GM12878 (cell line): ENCODE results near the gene CTNNA3. TPM values are rescaled to one million over a fixed set of nuclear protein-coding genes. Genes with fewer than 3 reads are reported as not detected.

Source experiments
- ATAC-seq: fragments of 200-7000 bp; cut with Tn5 transposase; 3 replicates; pipeline ENCODE4 v1.9.1; 2020; ENCODE audit warnings: mild to moderate bottlenecking, moderate library complexity
- BruUV-seq: library from RNA; stranded (reverse); fragments of 400-500 nt; replicated peaks from 2 replicates; lab custom pipeline; 2021; lab: Mats Ljungman, UMichigan
- CTCF ChIA-PET: fragments of 300-600 bp; sonication (Branson Sonifier 250); formaldehyde crosslinking; extraction: SDS; loops from one replicate; lab custom pipeline; 2021; ENCODE audit warnings: inconsistent platforms; lab: Yijun Ruan, JAX
- POLR2A ChIA-PET: fragments of 350-600 bp; formaldehyde crosslinking; extraction: SDS; loops from one replicate; lab custom pipeline; 2021; ENCODE audit warnings: inconsistent platforms; lab: Charles Lee
- RAD21 ChIA-PET: fragments of 300-600 bp; sonication (Branson Sonifier 250); formaldehyde crosslinking; loops from one replicate; lab custom pipeline; 2023; ENCODE audit warnings: antibody characterized with exemption; ENCODE audit not compliant: unreplicated experiment; lab: Charles Lee
- SMC1A ChIA-PET: fragments of 300-600 bp; sonication (Branson Sonifier 250); formaldehyde crosslinking; loops from one replicate; lab custom pipeline; 2023; ENCODE audit not compliant: unreplicated experiment, uncharacterized antibody; lab: Charles Lee
- DNase-seq: peaks from one replicate; pipeline ENCODE4 v3.0.0-alpha.2; 2011; ENCODE audit warnings: low read depth, low spot score
- FAIRE-seq: peaks from 3 replicates; lab custom pipeline; 2011; peaks lifted over from hg19 to GRCh38; lab: Jason Lieb, UNC
- H2AFZ ChIP-seq: 2 replicates; pipeline ENCODE4 v1.6.0; 2011; ENCODE audit warnings: low read depth, low read length, control low read depth; ENCODE audit not compliant: control insufficient read depth
- H3K27ac ChIP-seq: 2 replicates; pipeline ENCODE4 v1.5.1; 2011; ENCODE audit warnings: control low read depth; ENCODE audit not compliant: control insufficient read depth, insufficient read depth
- H3K27me3 ChIP-seq, 2 experiments: replicated peaks in 1 of 2; 2 replicates each; pipeline versions ENCODE4 v1.6.0 to v1.6.1; 2011; ENCODE audit warnings: low read length in 1 of 2; ENCODE audit not compliant: control insufficient read depth in 2 of 2, insufficient read depth in 2 of 2
- H3K36me3 ChIP-seq, 2 experiments: 2 replicates each; pipeline ENCODE4 v1.5.1; 2011; ENCODE audit warnings: low read length in 1 of 2; ENCODE audit not compliant: control insufficient read depth in 2 of 2, insufficient read depth in 2 of 2
- H3K4me1 ChIP-seq: 2 replicates; pipeline ENCODE4 v1.6.1; 2011; ENCODE audit warnings: mild to moderate bottlenecking, low read length, moderate library complexity, mixed read lengths; ENCODE audit not compliant: control insufficient read depth, insufficient read depth
- H3K4me2 ChIP-seq: 2 replicates; pipeline ENCODE4 v1.6.0; 2011; ENCODE audit warnings: control low read depth; ENCODE audit not compliant: control insufficient read depth, insufficient read depth
- H3K4me3 ChIP-seq: fragments of 200-600 bp; sonication (generic); 2 replicates; pipeline ENCODE4 v1.5.1; 2016
- H3K79me2 ChIP-seq: 2 replicates; pipeline ENCODE4 v1.6.0; 2011; ENCODE audit warnings: low read length; ENCODE audit not compliant: control insufficient read depth, insufficient read depth
- H3K9ac ChIP-seq: 2 replicates; pipeline ENCODE4 v1.8.0; 2011; ENCODE audit warnings: low read length, control low read depth, mixed read lengths; ENCODE audit not compliant: control insufficient read depth, insufficient read depth
- H3K9me3 ChIP-seq: replicated peaks from 3 replicates; pipeline ENCODE4 v1.5.1; 2011; ENCODE audit warnings: mild to moderate bottlenecking, low read length; ENCODE audit not compliant: control insufficient read depth, insufficient read depth
- H4K20me1 ChIP-seq: 2 replicates; pipeline ENCODE4 v1.6.0; 2011; ENCODE audit not compliant: control insufficient read depth, insufficient read depth
- CEBPB ChIP-seq, 2 experiments: fragments of 150-350 bp in 1 of 2; IDR thresholded peaks; 2 replicates each; pipeline ENCODE4 v1.6.1; 2012 to 2014; ENCODE audit warnings: low read depth in 2 of 2, low read length in 2 of 2, borderline replicate concordance in 1 of 2, inconsistent platforms in 1 of 2
- CHD1 ChIP-seq: IDR thresholded peaks from 2 replicates; pipeline ENCODE4 v1.6.1; 2012; ENCODE audit warnings: low read depth, low read length, improper control_type of control experiment
- CREM ChIP-seq: IDR thresholded peaks from 2 replicates; pipeline ENCODE4 v1.6.1; 2014; ENCODE audit warnings: antibody characterized with exemption, low read depth
- DPF2 ChIP-seq: fragments of 450-650 bp; IDR thresholded peaks from 2 replicates; pipeline ENCODE4 v1.6.1; 2017; ENCODE audit warnings: mild to moderate bottlenecking
- HCFC1 ChIP-seq: fragments of 150-350 bp; IDR thresholded peaks from 2 replicates; pipeline ENCODE4 v1.6.1; 2014; ENCODE audit warnings: low read length
- JUNB ChIP-seq: IDR thresholded peaks from 2 replicates; pipeline ENCODE4 v1.6.1; 2016; ENCODE audit warnings: antibody characterized with exemption, mild to moderate bottlenecking
- LARP7 ChIP-seq: fragments of 450-650 bp; IDR thresholded peaks from 2 replicates; pipeline ENCODE4 v1.6.1; 2017; ENCODE audit warnings: mild to moderate bottlenecking
- POLR2AphosphoS5 ChIP-seq: IDR thresholded peaks from 2 replicates; pipeline ENCODE4 v1.6.1; 2011; ENCODE audit warnings: mild to moderate bottlenecking, low read length, inconsistent platforms
- RCOR1 ChIP-seq: conservative IDR thresholded peaks from 2 replicates; pipeline ENCODE4 v1.6.1; 2012; ENCODE audit warnings: low read depth, low read length, improper control_type of control experiment
- SP1 ChIP-seq: IDR thresholded peaks from one replicate; pipeline ENCODE4 v1.6.1; 2011; ENCODE audit warnings: low read depth, low read length
- STAT3 ChIP-seq: IDR thresholded peaks from 2 replicates; pipeline ENCODE4 v1.6.1; 2011; ENCODE audit warnings: low read depth, low read length, improper control_type of control experiment
- TAF1 ChIP-seq: IDR thresholded peaks from 2 replicates; pipeline ENCODE4 v1.6.1; 2011; ENCODE audit warnings: mild to moderate bottlenecking, low read depth, low read length, borderline replicate concordance
- TCF3 ChIP-seq: IDR thresholded peaks from 2 replicates; pipeline ENCODE4 v1.6.1; 2012; ENCODE audit warnings: low read depth, mild to moderate bottlenecking, low read length, borderline replicate concordance; ENCODE audit not compliant: insufficient read depth
- ZNF217 ChIP-seq: fragments of 450-650 bp; IDR thresholded peaks from 2 replicates; pipeline ENCODE4 v1.6.1; 2017; ENCODE audit warnings: antibody characterized with exemption, mild to moderate bottlenecking
- WGBS: methylation state at CpG from one replicate; pipeline ENCODE4 v1.1.6; 2016; ENCODE audit warnings: low lambda C conversion rate; ENCODE audit not compliant: insufficient replicate concordance, insufficient coverage; ENCODE audit errors: missing lambda C conversion rate; 5-methylcytosine and 5-hydroxymethylcytosine counted together
- in situ Hi-C: fragments of 300-500 bp; cut with MboI; formaldehyde crosslinking; loops from 9 replicates; pipeline ENCODE4 v1.14.3; 2018; ENCODE audit warnings: mixed read lengths
- intact Hi-C: fragments of 100-400 bp; cut with micrococcal nuclease; formaldehyde crosslinking; loops from one replicate; pipeline ENCODE4 v1.14.2; 2022; ENCODE audit not compliant: unreplicated experiment
- polyA plus RNA-seq, 11 experiments: library from polyadenylated mRNA; depleted of rRNA in 4 of 11; unstranded in 6 of 11; stranded (reverse) in 5 of 11; fragments of >200 nt; fragmentation: Nextera tagmentation in 4 of 11; fragmentation: Illumina TruSeq in 1 of 11; extraction: Ambion mirVana in 4 of 11; extraction: Trizol in 1 of 11; gene quantifications; 1 replicate in 1 of 11; 2 replicates in 10 of 11; pipeline versions ENCODE4 v1.2.1 to v1.2.3, GENCODE V29; 2011 to 2016; ENCODE audit warnings: inconsistent platforms in 2 of 11, missing spikeins in 2 of 11, low read depth in 1 of 11
- total RNA-seq, 4 experiments: library from RNA; depleted of rRNA in 3 of 4; stranded (reverse); fragments of >200 nt in 3 of 4; fragmentation: Illumina TruSeq in 1 of 4; extraction: Trizol in 1 of 4; gene quantifications; 2 replicates each; pipeline versions ENCODE4 v1.2.1 to v1.2.3, GENCODE V29; 2013 to 2021
- TF ChIP-seq, protein P1 (sequence below): IDR thresholded peaks from 2 replicates; pipeline ENCODE4 v1.6.1; 2012; ENCODE audit warnings: mild to moderate bottlenecking, low read depth, low read length
- TF ChIP-seq, protein P2 (sequence below), 3 experiments: IDR thresholded peaks in 2 of 3; conservative IDR thresholded peaks in 1 of 3; 2 replicates each; pipeline ENCODE4 v1.5.1; 2011; ENCODE audit warnings: low read depth in 3 of 3, low read length in 3 of 3, mild to moderate bottlenecking in 3 of 3, control low read depth in 2 of 3, moderate library complexity in 2 of 3, inconsistent platforms in 1 of 3, mixed read lengths in 1 of 3; ENCODE audit not compliant: control insufficient read depth in 2 of 3, insufficient read depth in 1 of 3; ENCODE audit errors: extremely low read depth in 1 of 3
- TF ChIP-seq, protein P3 (sequence below): IDR thresholded peaks from 2 replicates; pipeline ENCODE4 v1.6.1; 2012; ENCODE audit warnings: low read depth, low read length, improper control_type of control experiment

The CTNNA3 gene
- total and polyA plus RNA-seq, 10 of the 15 experiments (the other 5 are each of a cell fraction or from before 2014, with no cell fraction given), result under 0.01 to 4.5 (median 0.22) TPM; not detected in 2

DNA sequence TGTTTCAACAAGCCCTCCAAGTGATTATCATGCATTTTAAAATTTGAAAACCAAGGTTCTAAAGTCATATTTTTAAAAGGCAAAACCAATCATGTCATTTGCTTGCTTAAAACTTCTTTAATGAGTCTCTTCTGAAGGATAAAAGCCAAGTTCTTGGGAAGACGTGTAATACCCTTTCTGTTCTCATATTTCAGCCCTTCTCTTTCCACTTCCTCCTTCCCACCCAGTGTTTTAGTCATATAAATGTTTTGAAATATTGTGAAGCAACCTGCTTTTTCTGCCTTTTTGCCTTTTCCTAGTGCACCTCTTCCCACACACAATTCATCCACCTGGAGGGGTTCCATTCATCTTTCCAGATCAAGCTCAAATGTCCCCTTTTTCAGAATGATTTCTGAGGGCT lies 981.3 kb downstream of the CTNNA3 start (continued):
- TF ChIP-seq, protein P1, sequence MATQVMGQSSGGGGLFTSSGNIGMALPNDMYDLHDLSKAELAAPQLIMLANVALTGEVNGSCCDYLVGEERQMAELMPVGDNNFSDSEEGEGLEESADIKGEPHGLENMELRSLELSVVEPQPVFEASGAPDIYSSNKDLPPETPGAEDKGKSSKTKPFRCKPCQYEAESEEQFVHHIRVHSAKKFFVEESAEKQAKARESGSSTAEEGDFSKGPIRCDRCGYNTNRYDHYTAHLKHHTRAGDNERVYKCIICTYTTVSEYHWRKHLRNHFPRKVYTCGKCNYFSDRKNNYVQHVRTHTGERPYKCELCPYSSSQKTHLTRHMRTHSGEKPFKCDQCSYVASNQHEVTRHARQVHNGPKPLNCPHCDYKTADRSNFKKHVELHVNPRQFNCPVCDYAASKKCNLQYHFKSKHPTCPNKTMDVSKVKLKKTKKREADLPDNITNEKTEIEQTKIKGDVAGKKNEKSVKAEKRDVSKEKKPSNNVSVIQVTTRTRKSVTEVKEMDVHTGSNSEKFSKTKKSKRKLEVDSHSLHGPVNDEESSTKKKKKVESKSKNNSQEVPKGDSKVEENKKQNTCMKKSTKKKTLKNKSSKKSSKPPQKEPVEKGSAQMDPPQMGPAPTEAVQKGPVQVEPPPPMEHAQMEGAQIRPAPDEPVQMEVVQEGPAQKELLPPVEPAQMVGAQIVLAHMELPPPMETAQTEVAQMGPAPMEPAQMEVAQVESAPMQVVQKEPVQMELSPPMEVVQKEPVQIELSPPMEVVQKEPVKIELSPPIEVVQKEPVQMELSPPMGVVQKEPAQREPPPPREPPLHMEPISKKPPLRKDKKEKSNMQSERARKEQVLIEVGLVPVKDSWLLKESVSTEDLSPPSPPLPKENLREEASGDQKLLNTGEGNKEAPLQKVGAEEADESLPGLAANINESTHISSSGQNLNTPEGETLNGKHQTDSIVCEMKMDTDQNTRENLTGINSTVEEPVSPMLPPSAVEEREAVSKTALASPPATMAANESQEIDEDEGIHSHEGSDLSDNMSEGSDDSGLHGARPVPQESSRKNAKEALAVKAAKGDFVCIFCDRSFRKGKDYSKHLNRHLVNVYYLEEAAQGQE, result no peak
- TF ChIP-seq TCF3 (no peak), RCOR1 (no peak)
- TF ChIP-seq, protein P2, sequence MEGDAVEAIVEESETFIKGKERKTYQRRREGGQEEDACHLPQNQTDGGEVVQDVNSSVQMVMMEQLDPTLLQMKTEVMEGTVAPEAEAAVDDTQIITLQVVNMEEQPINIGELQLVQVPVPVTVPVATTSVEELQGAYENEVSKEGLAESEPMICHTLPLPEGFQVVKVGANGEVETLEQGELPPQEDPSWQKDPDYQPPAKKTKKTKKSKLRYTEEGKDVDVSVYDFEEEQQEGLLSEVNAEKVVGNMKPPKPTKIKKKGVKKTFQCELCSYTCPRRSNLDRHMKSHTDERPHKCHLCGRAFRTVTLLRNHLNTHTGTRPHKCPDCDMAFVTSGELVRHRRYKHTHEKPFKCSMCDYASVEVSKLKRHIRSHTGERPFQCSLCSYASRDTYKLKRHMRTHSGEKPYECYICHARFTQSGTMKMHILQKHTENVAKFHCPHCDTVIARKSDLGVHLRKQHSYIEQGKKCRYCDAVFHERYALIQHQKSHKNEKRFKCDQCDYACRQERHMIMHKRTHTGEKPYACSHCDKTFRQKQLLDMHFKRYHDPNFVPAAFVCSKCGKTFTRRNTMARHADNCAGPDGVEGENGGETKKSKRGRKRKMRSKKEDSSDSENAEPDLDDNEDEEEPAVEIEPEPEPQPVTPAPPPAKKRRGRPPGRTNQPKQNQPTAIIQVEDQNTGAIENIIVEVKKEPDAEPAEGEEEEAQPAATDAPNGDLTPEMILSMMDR (IDR thresholded peaks at IDR 0.05 in 2 of 3, conservative IDR thresholded peaks at IDR 0.05 in 1 of 3; ENCODE audit: control insufficient read depth in 2 of 3, extremely low read depth in 1 of 3, insufficient read depth in 1 of 3, low read depth in 3 of 3, low read length in 3 of 3), result no peak
- TF ChIP-seq, all 136 proteins: peak for 0

DNA sequence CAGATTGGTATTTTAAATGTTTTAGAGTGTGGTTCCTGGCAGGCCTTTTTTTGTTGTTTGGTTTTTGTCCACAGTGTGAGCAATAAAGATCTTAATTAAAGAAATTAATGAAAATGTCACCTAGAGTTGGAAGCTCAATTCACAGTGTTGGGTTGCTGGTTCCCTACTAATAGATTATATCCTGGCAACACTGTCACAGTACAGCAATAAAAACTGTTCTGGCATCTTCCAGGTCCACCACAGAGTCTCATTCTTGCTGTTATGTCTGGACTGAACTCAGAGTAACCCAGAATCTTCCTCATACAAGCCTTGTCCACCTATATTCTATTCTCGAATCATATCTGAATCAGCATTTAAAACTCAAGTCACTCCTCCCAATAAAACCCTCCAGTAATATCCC lies 982.6 kb downstream of the CTNNA3 start:
- ATAC-seq (no peak), DNase-seq (no peak), FAIRE-seq (no peak)
- in situ Hi-C loops (no loop called here), intact Hi-C loops (no loop called here)
- H3K9ac ChIP-seq, result no peak overlapping the region
- H3K4me1 ChIP-seq, result no peaks in the 10 kb centered on the region
- no peaks in the 10 kb centered on the region for H3K36me3 ChIP-seq
- ChIA-PET POLR2A (no interaction called here), SMC1A (interaction anchor here (1.7 kb wide), 1 partner anchor 10 kb away, joined by 3 read pairs; no protein-coding TSS in a partner anchor), CTCF (interaction anchor here (0.5 kb wide), 1 partner anchor 43 kb away, joined by 3 read pairs; no protein-coding TSS in a partner anchor), RAD21 (no interaction called here)
- H4K20me1 ChIP-seq, result no peaks in the 10 kb centered on the region
- H3K9me3 ChIP-seq, result no peaks in the 10 kb centered on the region
- no peak overlapping the region for H3K4me2 ChIP-seq
- H3K27ac ChIP-seq, result no peak overlapping the region
- WGBS, result 0% methylated on average over 1 of the region's 1 CpG
- BruUV-seq, result no TSS peak
- H3K79me2 ChIP-seq, result no peaks in the 10 kb centered on the region
- no peaks in the 10 kb centered on the region for H3K27me3 ChIP-seq
- H2AFZ ChIP-seq, result no peak overlapping the region
- TF ChIP-seq LARP7 (no peak), ZNF217 (no peak), CEBPB (IDR thresholded peaks at IDR 0.05; ENCODE audit: borderline replicate concordance in 1 of 2, low read depth in 2 of 2, low read length in 2 of 2) (no peak), CHD1 (no peak), STAT3 (no peak), TAF1 (no peak), POLR2AphosphoS5 (no peak), SP1 (no peak), HCFC1 (no peak), DPF2 (no peak), CREM (no peak), JUNB (no peak)
- TF ChIP-seq, protein P3, sequence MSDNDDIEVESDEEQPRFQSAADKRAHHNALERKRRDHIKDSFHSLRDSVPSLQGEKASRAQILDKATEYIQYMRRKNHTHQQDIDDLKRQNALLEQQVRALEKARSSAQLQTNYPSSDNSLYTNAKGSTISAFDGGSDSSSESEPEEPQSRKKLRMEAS, result no peak
- no peak overlapping the region for H3K4me3 ChIP-seq
